Activated naive CD8-positive, alpha-beta T cell treated with anti-CD3 and anti-CD28 coated beads, Interleukin-2, amount 50 U/mL, for 16 hours (primary cell): Measurements from ENCODE around the gene PODXL2.
"Not testable (repeated sequence)": the region's sequence is repeated elsewhere in the genome, so short reads cannot be mapped to it uniquely, and the experiment has no call there.

Experiments used
- DNase-seq: peaks from one replicate; pipeline ENCODE4 v3.0.0-alpha.2; 2020; ENCODE audit warnings: low read depth, low spot score

The PODXL2 gene

GRCh38 chr3:127604546-127605165 lies 24.3 kb upstream of the PODXL2 start:
- no peak for DNase-seq

GRCh38 chr3:127605547-127605946 lies 23.4 kb upstream of the PODXL2 start:
- not testable (repeated sequence) for DNase-seq

DNA sequence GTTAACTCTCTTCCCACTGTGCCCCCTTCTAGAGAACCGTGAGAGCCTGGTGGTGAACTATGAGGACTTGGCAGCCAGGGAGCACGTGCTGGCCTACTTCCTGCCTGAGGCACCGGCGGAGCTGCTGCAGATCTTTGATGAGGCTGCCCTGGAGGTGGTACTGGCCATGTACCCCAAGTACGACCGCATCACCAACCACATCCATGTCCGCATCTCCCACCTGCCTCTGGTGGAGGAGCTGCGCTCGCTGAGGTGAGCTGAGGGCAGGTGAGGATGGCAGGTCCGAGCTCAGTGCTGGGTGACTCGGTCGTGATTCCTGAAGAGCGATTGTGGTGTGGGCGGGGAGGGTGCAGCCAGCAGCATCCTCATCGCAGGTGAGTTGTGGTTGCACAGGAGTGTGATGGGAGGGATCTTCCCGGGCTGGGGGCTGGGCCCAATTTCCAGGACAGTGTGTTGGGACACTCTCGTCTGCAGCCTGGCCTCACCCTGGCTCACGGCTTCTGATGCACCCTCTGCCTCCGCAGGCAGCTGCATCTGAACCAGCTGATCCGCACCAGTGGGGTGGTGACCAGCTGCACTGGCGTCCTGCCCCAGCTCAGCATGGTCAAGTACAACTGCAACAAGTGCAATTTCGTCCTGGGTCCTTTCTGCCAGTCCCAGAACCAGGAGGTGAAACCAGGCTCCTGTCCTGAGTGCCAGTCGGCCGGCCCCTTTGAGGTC lies 22.7 kb upstream of the PODXL2 start:
- no peak for DNase-seq

DNA sequence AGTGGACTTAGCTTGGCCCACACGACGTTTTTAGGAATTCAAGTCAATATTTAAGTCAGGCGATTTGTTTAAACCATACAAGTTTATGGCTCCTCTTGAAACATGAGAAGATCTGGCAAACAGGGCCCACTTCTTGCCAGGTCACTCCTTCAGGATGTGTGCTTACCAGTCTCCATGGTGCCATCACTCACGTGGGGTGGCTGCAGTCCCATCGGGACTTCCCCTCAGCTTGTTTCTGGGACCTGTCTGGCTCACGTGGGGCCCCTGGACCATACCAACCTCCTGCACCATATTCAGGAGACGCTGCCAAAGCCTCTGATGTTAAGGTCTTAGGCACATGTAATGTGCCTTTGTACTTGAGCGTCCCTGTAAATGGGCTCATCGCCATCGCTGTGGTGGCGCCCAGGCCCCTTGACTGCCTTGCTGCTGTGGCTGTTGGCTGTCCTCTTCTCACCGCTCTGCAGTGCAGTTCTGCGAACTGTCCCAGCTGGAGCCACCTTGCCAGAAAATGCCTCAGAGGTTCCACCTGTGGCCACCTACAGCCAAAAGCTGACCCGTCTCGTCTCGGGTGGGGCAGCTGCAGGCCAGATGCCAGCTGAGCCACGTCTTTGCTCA lies 21.9 kb upstream of the PODXL2 start:
- no peak for DNase-seq

- DNase-seq = no peak
These were observed 21.2 kb upstream of the PODXL2 start for GRCh38 chr3:127607675-127608361.

- DNase-seq = no peak
These were observed 20.6 kb upstream of the PODXL2 start for GRCh38 chr3:127608362-127608718.

GRCh38 chr3:127610105-127610504 lies 18.9 kb upstream of the PODXL2 start:
- DNase-seq = no peak

DNA sequence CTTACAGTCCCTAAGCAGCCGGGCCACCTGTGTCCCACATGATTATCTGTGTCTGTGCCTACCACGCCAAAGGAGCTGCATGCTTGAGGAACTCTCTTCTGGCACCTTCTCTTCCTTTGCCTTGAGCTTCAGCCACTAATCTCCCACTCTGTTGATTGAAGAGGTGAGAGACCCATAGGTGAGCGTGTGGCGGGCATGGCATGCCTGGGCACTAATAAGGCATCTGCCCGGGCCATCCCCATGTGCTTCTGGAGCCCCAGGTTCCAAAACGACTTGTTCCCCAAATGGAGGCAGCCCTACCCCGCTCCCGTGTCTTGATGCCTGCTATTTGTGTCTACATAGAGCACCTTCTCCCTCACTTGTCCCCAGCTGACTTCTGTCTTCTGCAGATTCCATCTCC lies 17.7 kb upstream of the PODXL2 start:
- no peak for DNase-seq

DNA sequence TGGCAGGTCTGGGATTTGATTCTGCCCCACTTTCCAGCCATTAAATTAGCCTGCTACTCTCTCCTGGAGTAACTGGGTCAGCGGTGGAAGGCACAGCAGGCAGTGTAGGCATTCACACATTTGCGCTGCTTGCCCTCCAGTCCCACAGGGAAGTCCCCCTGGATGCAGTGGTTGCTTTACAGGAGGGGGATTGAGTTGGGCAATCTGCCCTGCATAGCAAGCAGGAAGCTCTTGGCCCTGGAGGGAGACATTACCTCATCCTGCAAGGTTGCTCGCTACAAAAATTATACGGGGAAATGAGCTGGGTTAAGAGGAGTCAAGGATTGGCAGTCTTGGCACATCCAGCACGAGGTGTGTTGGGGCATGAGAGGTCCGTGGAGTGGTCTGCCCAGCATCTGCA lies 16.0 kb upstream of the PODXL2 start:
- no peak for DNase-seq

- DNase-seq = no peak
These were observed 15.6 kb upstream of the PODXL2 start for GRCh38 chr3:127613406-127613805.

GRCh38 chr3:127614928-127615589 lies 13.9 kb upstream of the PODXL2 start:
- no peak for DNase-seq

GRCh38 chr3:127615631-127616305 lies 13.2 kb upstream of the PODXL2 start:
- DNase-seq = no peak

- DNase-seq = no peak
These were observed 12.0 kb upstream of the PODXL2 start for GRCh38 chr3:127616836-127617605.

- DNase-seq = no peak
These were observed 10.1 kb upstream of the PODXL2 start for GRCh38 chr3:127618891-127619290.

GRCh38 chr3:127620637-127621375 lies 8.2 kb upstream of the PODXL2 start:
- DNase-seq = no peak

- no peak for DNase-seq
These were observed 7.0 kb upstream of the PODXL2 start for GRCh38 chr3:127622031-127622430.

DNA sequence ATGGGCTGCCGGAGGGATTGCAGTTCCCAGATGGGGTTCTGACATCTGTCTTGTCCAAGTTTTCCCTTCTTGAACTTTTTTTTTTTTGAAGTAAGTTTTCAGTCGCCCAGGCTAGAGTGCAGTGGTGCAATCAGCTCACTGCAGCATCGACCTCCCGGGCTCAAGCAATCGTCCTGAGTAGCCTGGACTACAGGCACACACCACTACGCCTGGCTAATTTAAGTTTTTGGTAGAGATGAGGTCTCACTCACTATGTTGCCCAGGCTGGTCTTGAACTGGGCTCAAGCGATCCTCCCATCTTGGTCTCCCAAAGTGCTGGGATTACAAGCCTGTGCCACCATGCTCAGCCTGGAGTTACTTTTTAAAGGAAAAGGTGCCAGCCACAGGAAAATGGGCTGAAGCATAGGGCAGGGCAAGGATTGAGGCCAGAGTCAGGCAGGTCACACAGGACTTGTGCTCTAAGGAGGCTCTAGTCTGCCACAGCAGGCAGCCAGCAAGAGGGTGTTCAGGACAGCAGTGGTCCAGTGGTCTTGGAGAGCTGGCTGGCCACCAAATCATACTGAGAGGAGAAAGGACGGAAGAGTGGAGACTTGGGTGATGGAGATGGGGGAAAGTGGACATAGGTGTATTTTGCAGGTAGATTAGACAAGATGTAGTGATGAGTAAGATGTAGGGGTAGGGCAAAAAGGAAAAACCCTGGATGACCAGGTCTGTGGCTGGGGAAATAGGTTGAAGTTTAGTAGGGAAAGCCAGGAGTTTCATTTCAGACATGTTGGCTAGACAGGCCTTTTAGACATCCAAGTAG lies 6.0 kb upstream of the PODXL2 start:
- no peak for DNase-seq

GRCh38 chr3:127624063-127624462 lies 4.9 kb upstream of the PODXL2 start:
- DNase-seq = no peak

GRCh38 chr3:127625821-127626220 lies 3.2 kb upstream of the PODXL2 start:
- DNase-seq = no peak
